K562 (cell line): ENCODE results near the gene DMRT2. TPM values are rescaled to one million over a fixed set of nuclear protein-coding genes. Genes with fewer than 3 reads are reported as not detected.

Source experiments
- ATAC-seq: fragments of 200-7000 bp; cut with Tn5 transposase; 3 replicates; pipeline ENCODE4 v1.9.1; 2020; ENCODE audit warnings: moderate library complexity
- BruUV-seq: library from RNA; stranded (reverse); fragments of 400-500 nt; replicated peaks from 2 replicates; lab custom pipeline; 2021; lab: Mats Ljungman, UMichigan
- CTCF ChIA-PET: fragments of 300-600 bp; formaldehyde crosslinking; extraction: SDS; loops from one replicate; lab custom pipeline; 2021; ENCODE audit warnings: low intra/inter-chr PET ratio; lab: Yijun Ruan, JAX
- POLR2A ChIA-PET: fragments of 300-600, 350-650 bp; sonication (Branson Sonifier 250); formaldehyde crosslinking; extraction: SDS; loops from one replicate; lab custom pipeline; 2021; ENCODE audit warnings: antibody characterized with exemption, inconsistent platforms; lab: Yijun Ruan, JAX
- DNase-seq, 4 experiments: peaks; one replicate each; pipeline versions ENCODE4 v3.0.0 to v3.0.0-alpha.2; 2011 to 2018; ENCODE audit warnings: low spot score in 3 of 4, mixed read lengths in 3 of 4; ENCODE audit errors: extremely low read depth in 1 of 4
- FAIRE-seq: peaks from 2 replicates; lab custom pipeline; 2011; peaks lifted over from hg19 to GRCh38; lab: Jason Lieb, UNC
- H2AFZ ChIP-seq: 2 replicates; pipeline ENCODE4 v1.6.0; 2011; ENCODE audit warnings: low read depth, low read length, control low read depth, inconsistent platforms
- H3K27ac ChIP-seq: fragments of 200-600 bp; 3 replicates; pipeline ENCODE4 v1.8.0; 2011; ENCODE audit warnings: low read depth, mild to moderate bottlenecking, control low read depth, inconsistent platforms, low read length, moderate library complexity, mixed read lengths; ENCODE audit errors: extremely low read depth
- H3K27me3 ChIP-seq, 2 experiments: fragments of 300-600 bp in 1 of 2; 2 replicates in 1 of 2; 3 replicates in 1 of 2; pipeline versions ENCODE4 v1.6.0 to v1.8.0; 2011; ENCODE audit warnings: inconsistent platforms in 2 of 2, low read length in 2 of 2, mild to moderate bottlenecking in 1 of 2, mixed read lengths in 1 of 2, moderate library complexity in 1 of 2; ENCODE audit not compliant: control insufficient read depth in 2 of 2, insufficient read depth in 2 of 2
- H3K36me3 ChIP-seq: fragments of 300-600 bp; 3 replicates; pipeline ENCODE4 v1.8.0; 2011; ENCODE audit warnings: mild to moderate bottlenecking, low read length, inconsistent platforms; ENCODE audit not compliant: control insufficient read depth, insufficient read depth
- H3K4me1 ChIP-seq, 2 experiments: fragments of 200-600 bp in 1 of 2; replicated peaks in 1 of 2; 2 replicates in 1 of 2; 3 replicates in 1 of 2; pipeline versions ENCODE4 v1.5.1 to v1.8.0; 2011; ENCODE audit warnings: inconsistent platforms in 2 of 2, low read length in 2 of 2, mild to moderate bottlenecking in 1 of 2, mixed read lengths in 1 of 2, moderate library complexity in 1 of 2; ENCODE audit not compliant: control insufficient read depth in 2 of 2, insufficient read depth in 2 of 2
- H3K4me2 ChIP-seq: 2 replicates; pipeline ENCODE4 v1.6.1; 2011; ENCODE audit warnings: low read length, control low read depth, inconsistent platforms, mixed read lengths; ENCODE audit not compliant: insufficient read depth
- H3K4me3 ChIP-seq: fragments of 200-600 bp; sonication (generic), shearing (Covaris generic); 2 replicates; pipeline ENCODE4 v1.5.1; 2016; ENCODE audit warnings: control low read depth, inconsistent platforms
- H3K79me2 ChIP-seq: fragments of 200-600 bp; 3 replicates; pipeline ENCODE4 v1.8.0; 2011; ENCODE audit warnings: low read length, inconsistent platforms; ENCODE audit not compliant: control insufficient read depth, insufficient read depth
- H3K9ac ChIP-seq, 2 experiments: 2 replicates each; pipeline versions ENCODE4 v1.6.0 to v1.6.1; 2011; ENCODE audit warnings: low read depth in 2 of 2, low read length in 2 of 2, control low read depth in 1 of 2, inconsistent platforms in 1 of 2, mild to moderate bottlenecking in 1 of 2, mixed read lengths in 1 of 2; ENCODE audit not compliant: insufficient read depth in 1 of 2
- H3K9me1 ChIP-seq: one replicate; pipeline ENCODE4 v1.6.0; 2011; ENCODE audit warnings: inconsistent platforms, mild to moderate bottlenecking, low read length, moderate library complexity; ENCODE audit not compliant: control insufficient read depth, insufficient read depth
- H3K9me3 ChIP-seq: replicated peaks from 2 replicates; pipeline ENCODE4 v1.5.1; 2011; ENCODE audit warnings: low read depth, low read length, inconsistent platforms; ENCODE audit not compliant: control insufficient read depth, insufficient read depth
- H4K20me1 ChIP-seq: replicated peaks from 2 replicates; pipeline ENCODE4 v1.6.1; 2011; ENCODE audit warnings: low read length, inconsistent platforms, mixed read lengths; ENCODE audit not compliant: control insufficient read depth, insufficient read depth
- CREB3 ChIP-seq: fragments of 450-650 bp; conservative IDR thresholded peaks from 2 replicates; pipeline ENCODE4 v1.6.1; 2016; ENCODE audit warnings: missing genetic modification characterization, low read depth, mild to moderate bottlenecking, missing compliant biosample characterization, moderate library complexity
- FIP1L1 ChIP-seq: fragments of 200-400 bp; formaldehyde crosslinking; IDR thresholded peaks from 2 replicates; pipeline ENCODE4 v1.6.1; 2018; ENCODE audit warnings: mild to moderate bottlenecking, low read depth, low read length; ENCODE audit not compliant: poor library complexity, severe bottlenecking
- MCM2 ChIP-seq: fragments of 450-650 bp; IDR thresholded peaks from 2 replicates; pipeline ENCODE4 v1.6.1; 2017; ENCODE audit warnings: low read depth, mild to moderate bottlenecking
- NFIX ChIP-seq: fragments of 250-450 bp; sonication (Bioruptor Pico); IDR thresholded peaks from 2 replicates; pipeline ENCODE4 v1.4.0; 2020; ENCODE audit warnings: low read depth, mild to moderate bottlenecking, moderate library complexity
- RFX1 ChIP-seq: fragments of 450-650 bp; IDR thresholded peaks from 2 replicates; pipeline ENCODE4 v1.6.1; 2016; ENCODE audit warnings: mild to moderate bottlenecking, moderate library complexity
- SOX6 ChIP-seq: fragments of 450-650 bp; IDR thresholded peaks from 2 replicates; pipeline ENCODE4 v1.6.1; 2014; ENCODE audit warnings: mild to moderate bottlenecking
- SREBF2 ChIP-seq: sonication (generic); formaldehyde crosslinking; IDR thresholded peaks from 2 replicates; pipeline ENCODE4 v1.4.0; 2020; ENCODE audit warnings: mild to moderate bottlenecking, missing genetic modification reagents
- ZBTB33 ChIP-seq: sonication (generic); formaldehyde crosslinking; IDR thresholded peaks from 2 replicates; pipeline ENCODE4 v1.8.1; 2023; ENCODE audit warnings: mild to moderate bottlenecking, missing genetic modification reagents
- WGBS: fragments of 100-300 bp; shearing (Covaris generic); methylation state at CpG from one replicate; pipeline ENCODE4 v1.1.6; 2016; ENCODE audit warnings: low coverage, mixed read lengths; ENCODE audit not compliant: insufficient coverage; ENCODE audit errors: missing lambda C conversion rate; 5-methylcytosine and 5-hydroxymethylcytosine counted together
- in situ Hi-C: fragments of 300-500 bp; cut with MboI; formaldehyde crosslinking; loops from 4 replicates; pipeline ENCODE4 v1.15.0; 2018; ENCODE audit warnings: inconsistent platforms, mixed read lengths
- intact Hi-C: fragments of 100-400 bp; cut with micrococcal nuclease; formaldehyde crosslinking; loops from 2 replicates; pipeline ENCODE4 v1.14.2; 2022
- polyA plus RNA-seq, 8 experiments: library from polyadenylated mRNA; depleted of rRNA in 4 of 8; stranded (reverse) in 5 of 8; unstranded in 3 of 8; fragments of >200 nt; fragmentation: Nextera tagmentation in 2 of 8; fragmentation: Illumina TruSeq in 1 of 8; extraction: Ambion mirVana in 2 of 8; extraction: Trizol in 1 of 8; gene quantifications; 2 replicates each; pipeline versions ENCODE4 v1.2.1 to v1.2.3, GENCODE V29; 2011 to 2014; ENCODE audit warnings: inconsistent platforms in 1 of 8, missing spikeins in 1 of 8
- total RNA-seq, 7 experiments: library from RNA; depleted of rRNA in 6 of 7; stranded (reverse); fragments of >200 nt in 6 of 7; fragmentation: Illumina TruSeq in 2 of 7; extraction: Trizol in 2 of 7; gene quantifications; 2 replicates each; pipeline versions ENCODE4 v1.2.1 to v1.2.3, GENCODE V29; 2011 to 2021; ENCODE audit warnings: low replicate concordance in 1 of 7
- TF ChIP-seq, protein P1 (sequence below): IDR thresholded peaks from 2 replicates; pipeline ENCODE4 v1.6.1; 2012; ENCODE audit warnings: low read depth, low read length, improper control_type of control experiment, borderline replicate concordance

DMRT2 gene
- total and polyA plus RNA-seq, 9 of the 15 experiments (the other 6 are each of a cell fraction or from before 2014, with no cell fraction given) = not detected

DNA sequence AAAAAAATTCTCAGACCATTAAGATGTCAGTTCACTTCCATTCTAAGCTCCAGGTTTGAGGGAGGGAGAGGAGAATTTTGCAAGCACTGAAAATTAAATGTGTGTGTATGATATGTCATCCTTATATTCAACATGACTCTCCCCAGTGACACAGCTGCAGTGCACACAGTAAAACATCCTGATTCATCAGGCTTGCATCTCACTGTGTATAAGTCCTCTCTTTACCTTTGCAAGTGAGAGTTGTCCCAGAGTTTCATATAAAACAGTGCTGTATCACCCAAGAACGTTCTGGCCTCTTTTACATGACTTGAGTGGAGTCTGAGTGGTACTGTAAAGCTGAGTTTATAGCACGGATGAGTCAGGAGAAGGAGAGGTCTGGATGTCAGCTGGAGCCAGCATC, 50.0 kb downstream of the DMRT2 start:
- Histone ChIP-seq H3K27me3 (no peaks in the 10 kb centered on the region), H3K4me2 (no peak overlapping the region), H3K79me2 (no peaks in the 10 kb centered on the region), H3K9ac (no peak overlapping the region), H3K4me3 (no peak overlapping the region), H3K27ac (no peak overlapping the region), H3K36me3 (no peaks in the 10 kb centered on the region), H4K20me1 (no peaks in the 10 kb centered on the region), H2AFZ (no peak overlapping the region), H3K9me3 (no peaks in the 10 kb centered on the region), H3K4me1 (no peaks in the 10 kb centered on the region), H3K9me1 (no peaks in the 10 kb centered on the region)
- ChIA-PET POLR2A (no interaction called here), CTCF (no interaction called here)
- FAIRE-seq = no peak
- intact Hi-C loops (no loop called here), in situ Hi-C loops (no loop called here)
- ATAC-seq = no peak
- no TSS peak for BruUV-seq
- no peak for TF ChIP-seq ZBTB33 (CRISPR knock-in tag)
- TF ChIP-seq SOX6 = no peak
- no peak for TF ChIP-seq MCM2
- TF ChIP-seq FIP1L1 = no peak
- 0% methylated on average over 2 of the region's 2 CpGs for WGBS
- no peak for DNase-seq

- CTCF ChIA-PET = no interaction called here
- peak in 1 of 4 experiments; percentile 0 for DNase-seq
- Histone ChIP-seq H3K4me3 (no peak overlapping the region), H3K36me3 (no peaks in the 10 kb centered on the region), H3K9ac (no peak overlapping the region), H3K27ac (no peak overlapping the region), H2AFZ (no peak overlapping the region), H3K79me2 (no peaks in the 10 kb centered on the region), H3K9me3 (no peaks in the 10 kb centered on the region), H4K20me1 (no peaks in the 10 kb centered on the region), H3K9me1 (no peaks in the 10 kb centered on the region), H3K4me1 (no peaks in the 10 kb centered on the region), H3K4me2 (no peak overlapping the region), H3K27me3 (no peaks in the 10 kb centered on the region)
- 0% methylated on average over 10 of the region's 10 CpGs for WGBS
- no peak for FAIRE-seq
- no peak for ATAC-seq
- intact Hi-C loops = no loop called here
- in situ Hi-C loops = no loop called here
- no TSS peak for BruUV-seq
- POLR2A ChIA-PET = no interaction called here
- no peak for TF ChIP-seq NFIX
- no peak for TF ChIP-seq SREBF2 (CRISPR knock-in tag)
- TF ChIP-seq CREB3 (tag) = no peak
- TF ChIP-seq, protein P1, sequence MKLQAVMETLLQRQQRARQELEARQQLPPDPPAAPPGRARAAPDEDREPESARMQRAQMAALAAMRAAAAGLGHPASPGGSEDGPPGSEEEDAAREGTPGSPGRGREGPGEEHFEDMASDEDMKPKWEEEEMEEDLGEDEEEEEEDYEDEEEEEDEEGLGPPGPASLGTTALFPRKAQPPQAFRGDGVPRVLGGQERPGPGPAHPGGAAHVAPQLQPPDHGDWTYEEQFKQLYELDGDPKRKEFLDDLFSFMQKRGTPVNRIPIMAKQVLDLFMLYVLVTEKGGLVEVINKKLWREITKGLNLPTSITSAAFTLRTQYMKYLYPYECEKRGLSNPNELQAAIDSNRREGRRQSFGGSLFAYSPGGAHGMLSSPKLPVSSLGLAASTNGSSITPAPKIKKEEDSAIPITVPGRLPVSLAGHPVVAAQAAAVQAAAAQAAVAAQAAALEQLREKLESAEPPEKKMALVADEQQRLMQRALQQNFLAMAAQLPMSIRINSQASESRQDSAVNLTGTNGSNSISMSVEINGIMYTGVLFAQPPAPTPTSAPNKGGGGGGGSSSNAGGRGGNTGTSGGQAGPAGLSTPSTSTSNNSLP = no peak
- no peak for TF ChIP-seq RFX1
These were observed 50.8 kb downstream of the DMRT2 start for GRCh38 chr9:1100945-1101344.
